IMR-90 (cell line): ENCODE data around the gene TGM5. TPM values are rescaled to one million over a fixed set of nuclear protein-coding genes. Genes with fewer than 3 reads are reported as not detected.
A peak's percentile ranks its signal among the peaks of the same experiment; 100 is the strongest.

Experiments used
- ATAC-seq: fragments of 200-7000 bp; cut with Tn5 transposase; 2 replicates; pipeline ENCODE4 v1.9.1; 2020; ENCODE audit warnings: low read depth, mild to moderate bottlenecking, moderate library complexity
- BruUV-seq: library from RNA; stranded (reverse); fragments of 400-500 nt; replicated peaks from 2 replicates; lab custom pipeline; 2021; lab: Mats Ljungman, UMichigan
- CTCF ChIA-PET: fragments of 300-600 bp; formaldehyde crosslinking; extraction: SDS; loops from one replicate; lab custom pipeline; 2021; ENCODE audit warnings: antibody characterized with exemption; lab: Yijun Ruan, JAX
- POLR2A ChIA-PET: fragments of 300-600 bp; sonication (Branson Sonifier 250); formaldehyde crosslinking; loops from one replicate; lab custom pipeline; 2022; ENCODE audit warnings: antibody characterized with exemption; ENCODE audit not compliant: unreplicated experiment; lab: Charles Lee
- DNase-seq: peaks from one replicate; pipeline ENCODE4 v3.0.0; 2013
- H2AFZ ChIP-seq: replicated peaks from 2 replicates; pipeline ENCODE3; 2013; ENCODE audit warnings: low read length, mild to moderate bottlenecking; ENCODE audit not compliant: poor library complexity
- H2AK5ac ChIP-seq: 2 replicates; pipeline ENCODE4 v1.6.1; 2013; ENCODE audit warnings: low read depth, low read length, inconsistent platforms
- H2AK9ac ChIP-seq: replicated peaks from 2 replicates; pipeline ENCODE3; 2013; ENCODE audit warnings: mild to moderate bottlenecking, low read depth, low read length, moderate library complexity; ENCODE audit not compliant: poor library complexity
- H2BK120ac ChIP-seq: 2 replicates; pipeline ENCODE4 v1.6.1; 2013; ENCODE audit warnings: low read depth, low read length, inconsistent platforms
- H2BK15ac ChIP-seq: 3 replicates; pipeline ENCODE4 v1.6.1; 2013; ENCODE audit warnings: low read depth, low read length, inconsistent platforms
- H2BK20ac ChIP-seq: 2 replicates; pipeline ENCODE4 v1.6.1; 2013; ENCODE audit warnings: low read depth, mild to moderate bottlenecking, inconsistent platforms, low read length, moderate library complexity
- H2BK5ac ChIP-seq: 2 replicates; pipeline ENCODE4 v1.6.1; 2013; ENCODE audit warnings: mild to moderate bottlenecking, low read depth, low read length, inconsistent platforms; ENCODE audit not compliant: poor library complexity, severe bottlenecking
- H3K14ac ChIP-seq: replicated peaks from 2 replicates; pipeline ENCODE4 v1.6.1; 2013; ENCODE audit warnings: low read depth, low read length, inconsistent platforms
- H3K18ac ChIP-seq: 2 replicates; pipeline ENCODE4 v1.6.1; 2013; ENCODE audit warnings: low read depth, low read length, control low read depth
- H3K23ac ChIP-seq: 2 replicates; pipeline ENCODE4 v1.6.1; 2013; ENCODE audit warnings: low read depth, low read length, inconsistent platforms
- H3K27ac ChIP-seq: 2 replicates; pipeline ENCODE4 v1.5.1; 2013; ENCODE audit warnings: mild to moderate bottlenecking, control low read depth, low read length; ENCODE audit not compliant: insufficient read depth
- H3K27me3 ChIP-seq: 2 replicates; pipeline ENCODE4 v1.6.1; 2013; ENCODE audit warnings: low read length; ENCODE audit not compliant: control insufficient read depth, insufficient read depth
- H3K36me3 ChIP-seq: 2 replicates; pipeline ENCODE4 v1.6.1; 2013; ENCODE audit warnings: low read length, mixed read lengths; ENCODE audit not compliant: control insufficient read depth, insufficient read depth
- H3K4ac ChIP-seq: 2 replicates; pipeline ENCODE4 v1.6.1; 2013; ENCODE audit warnings: low read depth, low read length, inconsistent platforms
- H3K4me1 ChIP-seq: 2 replicates; pipeline ENCODE4 v1.6.1; 2013; ENCODE audit warnings: low read length, mixed read lengths; ENCODE audit not compliant: control insufficient read depth, insufficient read depth
- H3K4me2 ChIP-seq: 2 replicates; pipeline ENCODE4 v1.6.1; 2013; ENCODE audit warnings: low read depth, mild to moderate bottlenecking, control low read depth, low read length, moderate library complexity
- H3K4me3 ChIP-seq: 2 replicates; pipeline ENCODE4 v1.5.1; 2013; ENCODE audit warnings: low read depth, mild to moderate bottlenecking, control low read depth, low read length, moderate library complexity; ENCODE audit not compliant: insufficient read depth
- H3K56ac ChIP-seq: 2 replicates; pipeline ENCODE4 v1.6.1; 2013; ENCODE audit warnings: low read length, inconsistent platforms; ENCODE audit not compliant: insufficient read depth; ENCODE audit errors: extremely low read depth
- H3K79me1 ChIP-seq, 2 experiments: 2 replicates each; pipeline ENCODE4 v1.6.1; 2013; ENCODE audit warnings: low read length in 2 of 2, inconsistent platforms in 1 of 2, low read depth in 1 of 2
- H3K9ac ChIP-seq: 2 replicates; pipeline ENCODE4 v1.6.1; 2013; ENCODE audit warnings: low read depth, low read length, control low read depth
- H3K9me1 ChIP-seq: 2 replicates; pipeline ENCODE4 v1.6.1; 2013; ENCODE audit warnings: low read length, inconsistent platforms; ENCODE audit not compliant: insufficient read depth
- H3K9me3 ChIP-seq: 2 replicates; pipeline ENCODE4 v1.6.1; 2013; ENCODE audit warnings: low read length; ENCODE audit not compliant: control insufficient read depth, insufficient read depth
- H4K20me1 ChIP-seq: 2 replicates; pipeline ENCODE4 v1.6.1; 2013; ENCODE audit warnings: low read length, inconsistent platforms; ENCODE audit not compliant: insufficient read depth
- H4K5ac ChIP-seq: 2 replicates; pipeline ENCODE4 v1.6.1; 2013; ENCODE audit warnings: mild to moderate bottlenecking, low read depth, low read length, control low read depth
- H4K8ac ChIP-seq, 2 experiments: 2 replicates each; pipeline ENCODE4 v1.6.1; 2013; ENCODE audit warnings: low read depth in 2 of 2, low read length in 2 of 2, control low read depth in 1 of 2, inconsistent platforms in 1 of 2
- H4K91ac ChIP-seq: 2 replicates; pipeline ENCODE4 v1.6.1; 2013; ENCODE audit warnings: low read depth, low read length, inconsistent platforms; ENCODE audit not compliant: insufficient read depth
- BHLHE40 ChIP-seq: fragments of 150-350 bp; IDR thresholded peaks from 2 replicates; pipeline ENCODE4 v1.6.1; 2016; ENCODE audit warnings: mild to moderate bottlenecking, low read depth, low read length
- MXI1 ChIP-seq: IDR thresholded peaks from 2 replicates; pipeline ENCODE4 v1.6.1; 2012; ENCODE audit warnings: low read depth, mild to moderate bottlenecking, low read length, moderate library complexity, borderline replicate concordance
- SMC3 ChIP-seq: fragments of 150-350 bp; IDR thresholded peaks from 2 replicates; pipeline ENCODE4 v1.6.1; 2016; ENCODE audit warnings: low read depth, mild to moderate bottlenecking, antibody characterized with exemption, low read length, moderate library complexity
- WGBS, 2 experiments: methylation state at CpG; one replicate each; pipeline versions ENCODE4 v1.1.5 to v1.1.7; 2013; ENCODE audit warnings: missing lambda C conversion rate in 2 of 2; ENCODE audit not compliant: insufficient read length in 1 of 2; ENCODE audit errors: extremely low coverage in 2 of 2; 5-methylcytosine and 5-hydroxymethylcytosine counted together
- dilution Hi-C: fragments of 300-500 bp; cut with HindIII; formaldehyde crosslinking; loops from one replicate; pipeline ENCODE4 v1.14.3; 2018; ENCODE audit warnings: low sequenced_read_pairs; ENCODE audit not compliant: unreplicated experiment
- in situ Hi-C: fragments of 300-500 bp; cut with MboI; formaldehyde crosslinking; loops from 3 replicates; pipeline ENCODE4 v1.14.3; 2019; ENCODE audit warnings: low sequenced_read_pairs, inconsistent platforms, mixed read lengths
- intact Hi-C: fragments of 100-400 bp; cut with micrococcal nuclease; formaldehyde crosslinking; loops from 2 replicates; pipeline ENCODE4 v1.10.0; 2022
- polyA plus RNA-seq, 3 experiments: library from polyadenylated mRNA; depleted of rRNA; stranded (reverse); fragments of >200 nt; gene quantifications; 2 replicates each; pipeline ENCODE4 v1.2.3, GENCODE V29; 2012; ENCODE audit warnings: low replicate concordance in 1 of 3
- total RNA-seq: library from RNA; depleted of rRNA; stranded (reverse); fragments of >200 nt; gene quantifications from 2 replicates; pipeline ENCODE4 v1.2.3, GENCODE V29; 2012
- TF ChIP-seq, protein P1 (sequence below): fragments of 150-350 bp; IDR thresholded peaks from 2 replicates; pipeline ENCODE4 v1.6.1; 2016; ENCODE audit warnings: low read depth, mild to moderate bottlenecking, low read length, moderate library complexity, borderline replicate concordance
- TF ChIP-seq, protein P2 (sequence below): conservative IDR thresholded peaks from 2 replicates; pipeline ENCODE4 v1.5.1; 2012; ENCODE audit warnings: mild to moderate bottlenecking, low read depth, low read length, improper control_type of control experiment
- TF ChIP-seq, protein P3 (sequence below): fragments of 150-350 bp; IDR thresholded peaks from 2 replicates; pipeline ENCODE4 v1.6.1; 2017; ENCODE audit warnings: mild to moderate bottlenecking, antibody characterized with exemption, low read length, low read depth

Gene TGM5
- total and polyA plus RNA-seq, 2 of the 4 experiments (the other 2 are of a cell fraction) = not detected

DNA sequence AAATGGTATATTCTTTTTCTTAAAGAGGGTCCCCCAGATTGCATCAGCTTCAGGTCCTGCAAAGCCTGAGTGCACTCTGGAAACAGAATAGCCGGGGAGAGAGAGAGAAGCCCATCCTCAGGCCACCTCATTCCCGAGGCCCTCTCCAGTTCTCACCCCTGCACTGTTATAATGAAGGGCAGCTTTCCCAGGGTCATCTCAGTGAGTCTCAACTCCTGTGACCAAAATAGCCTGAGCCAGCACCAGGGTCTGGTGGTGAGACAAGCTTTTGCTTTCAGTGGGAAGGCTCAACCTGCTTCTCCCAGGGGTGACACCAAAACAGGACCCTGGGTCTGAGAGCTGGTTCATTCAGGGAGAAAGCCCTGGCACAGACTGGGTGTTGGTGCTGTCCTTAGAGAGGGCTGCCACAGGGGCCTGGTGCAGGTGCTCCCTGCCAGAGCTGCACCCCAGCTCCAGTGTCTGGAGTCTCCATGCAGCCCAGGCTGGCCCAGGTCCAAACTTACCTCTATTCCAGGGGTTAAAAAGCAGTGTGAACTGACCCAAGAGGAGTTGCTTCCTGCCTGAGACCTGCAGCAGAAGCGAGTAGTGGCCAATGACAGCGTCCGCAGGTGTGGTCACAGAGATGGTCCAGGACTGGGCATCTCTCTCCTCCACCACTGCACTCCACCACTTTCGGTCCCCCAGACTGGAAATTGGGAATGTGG lies 52.0 kb downstream of the TGM5 start:
- Histone ChIP-seq H3K9ac (no peak overlapping the region), H3K27ac (no peak overlapping the region), H3K4me1 (no peaks in the 10 kb centered on the region), H3K4me3 (no peak overlapping the region), H2BK5ac (no peak overlapping the region), H2AK5ac (no peak overlapping the region), H3K23ac (no peak overlapping the region), H3K4me2 (no peak overlapping the region), H4K20me1 (no peaks in the 10 kb centered on the region), H3K27me3 (peaks cover 51% of the 10 kb centered on the region), H3K79me1 (no peaks in the 10 kb centered on the region), H3K14ac (no peak overlapping the region), H2BK20ac (no peak overlapping the region), H3K36me3 (no peaks in the 10 kb centered on the region), H3K9me1 (no peaks in the 10 kb centered on the region), H2BK15ac (no peak overlapping the region), H4K91ac (no peak overlapping the region), H2AFZ (peak overlapping the region; percentile 29), H2AK9ac (no peak overlapping the region), H3K18ac (no peak overlapping the region), H3K56ac (no peak overlapping the region), H3K4ac (no peak overlapping the region), H4K5ac (no peak overlapping the region), H4K8ac (no peak overlapping the region), H2BK120ac (no peak overlapping the region), H3K9me3 (no peaks in the 10 kb centered on the region)
- DNase-seq = no peak
- ChIA-PET POLR2A (no interaction called here), CTCF (interaction anchor here (0.7 to 0.9 kb wide), 2 partner anchors 10 to 11 kb away, joined by 3 read pairs; no protein-coding TSS in a partner anchor)
- BruUV-seq = no TSS peak
- in situ Hi-C loops (no loop called here), intact Hi-C loops (no loop called here), dilution Hi-C loops (no loop called here)
- TF ChIP-seq, protein P1, sequence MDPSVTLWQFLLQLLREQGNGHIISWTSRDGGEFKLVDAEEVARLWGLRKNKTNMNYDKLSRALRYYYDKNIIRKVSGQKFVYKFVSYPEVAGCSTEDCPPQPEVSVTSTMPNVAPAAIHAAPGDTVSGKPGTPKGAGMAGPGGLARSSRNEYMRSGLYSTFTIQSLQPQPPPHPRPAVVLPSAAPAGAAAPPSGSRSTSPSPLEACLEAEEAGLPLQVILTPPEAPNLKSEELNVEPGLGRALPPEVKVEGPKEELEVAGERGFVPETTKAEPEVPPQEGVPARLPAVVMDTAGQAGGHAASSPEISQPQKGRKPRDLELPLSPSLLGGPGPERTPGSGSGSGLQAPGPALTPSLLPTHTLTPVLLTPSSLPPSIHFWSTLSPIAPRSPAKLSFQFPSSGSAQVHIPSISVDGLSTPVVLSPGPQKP = no peak
- TF ChIP-seq, protein P2, sequence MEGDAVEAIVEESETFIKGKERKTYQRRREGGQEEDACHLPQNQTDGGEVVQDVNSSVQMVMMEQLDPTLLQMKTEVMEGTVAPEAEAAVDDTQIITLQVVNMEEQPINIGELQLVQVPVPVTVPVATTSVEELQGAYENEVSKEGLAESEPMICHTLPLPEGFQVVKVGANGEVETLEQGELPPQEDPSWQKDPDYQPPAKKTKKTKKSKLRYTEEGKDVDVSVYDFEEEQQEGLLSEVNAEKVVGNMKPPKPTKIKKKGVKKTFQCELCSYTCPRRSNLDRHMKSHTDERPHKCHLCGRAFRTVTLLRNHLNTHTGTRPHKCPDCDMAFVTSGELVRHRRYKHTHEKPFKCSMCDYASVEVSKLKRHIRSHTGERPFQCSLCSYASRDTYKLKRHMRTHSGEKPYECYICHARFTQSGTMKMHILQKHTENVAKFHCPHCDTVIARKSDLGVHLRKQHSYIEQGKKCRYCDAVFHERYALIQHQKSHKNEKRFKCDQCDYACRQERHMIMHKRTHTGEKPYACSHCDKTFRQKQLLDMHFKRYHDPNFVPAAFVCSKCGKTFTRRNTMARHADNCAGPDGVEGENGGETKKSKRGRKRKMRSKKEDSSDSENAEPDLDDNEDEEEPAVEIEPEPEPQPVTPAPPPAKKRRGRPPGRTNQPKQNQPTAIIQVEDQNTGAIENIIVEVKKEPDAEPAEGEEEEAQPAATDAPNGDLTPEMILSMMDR = no peak
- TF ChIP-seq MXI1 (no peak), SMC3 (no peak), BHLHE40 (no peak)
- TF ChIP-seq, protein P3, sequence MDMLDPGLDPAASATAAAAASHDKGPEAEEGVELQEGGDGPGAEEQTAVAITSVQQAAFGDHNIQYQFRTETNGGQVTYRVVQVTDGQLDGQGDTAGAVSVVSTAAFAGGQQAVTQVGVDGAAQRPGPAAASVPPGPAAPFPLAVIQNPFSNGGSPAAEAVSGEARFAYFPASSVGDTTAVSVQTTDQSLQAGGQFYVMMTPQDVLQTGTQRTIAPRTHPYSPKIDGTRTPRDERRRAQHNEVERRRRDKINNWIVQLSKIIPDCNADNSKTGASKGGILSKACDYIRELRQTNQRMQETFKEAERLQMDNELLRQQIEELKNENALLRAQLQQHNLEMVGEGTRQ = no peak
- WGBS, 2 experiments = no CpG with 5 or more reads among the region's 6 CpGs
- no peak for ATAC-seq
